Memory B cell (primary cell): ENCODE measurements around the gene MIAT.

Source experiments
- ATAC-seq: fragments of 150-1000 bp; cut with Tn5 transposase; 2 replicates; pipeline ENCODE4 v1.10.0; 2021; ENCODE audit warnings: low read depth, mild to moderate bottlenecking, moderate library complexity
- DNase-seq, 2 donors: peaks; one replicate each; pipeline ENCODE4 v3.0.0; 2022; ENCODE audit warnings: low spot score in 2 of 2
- H3K27ac Mint-ChIP-seq: one replicate; pipeline ENCODE4 v1.8.0; 2022; ENCODE audit warnings: mild to moderate bottlenecking, moderate library complexity, mixed read lengths
- H3K27me3 Mint-ChIP-seq: one replicate; pipeline ENCODE4 v1.8.0; 2022; ENCODE audit warnings: mixed read lengths
- H3K36me3 Mint-ChIP-seq: one replicate; pipeline ENCODE4 v1.8.0; 2022; ENCODE audit warnings: mild to moderate bottlenecking, mixed read lengths
- H3K4me1 Mint-ChIP-seq: one replicate; pipeline ENCODE4 v1.8.0; 2022; ENCODE audit warnings: mixed read lengths
- H3K4me3 Mint-ChIP-seq: one replicate; pipeline ENCODE4 v1.8.0; 2022; ENCODE audit warnings: mild to moderate bottlenecking, moderate library complexity, mixed read lengths
- H3K9me3 Mint-ChIP-seq: one replicate; pipeline ENCODE4 v1.8.0; 2022; ENCODE audit warnings: mixed read lengths

Gene MIAT

DNA sequence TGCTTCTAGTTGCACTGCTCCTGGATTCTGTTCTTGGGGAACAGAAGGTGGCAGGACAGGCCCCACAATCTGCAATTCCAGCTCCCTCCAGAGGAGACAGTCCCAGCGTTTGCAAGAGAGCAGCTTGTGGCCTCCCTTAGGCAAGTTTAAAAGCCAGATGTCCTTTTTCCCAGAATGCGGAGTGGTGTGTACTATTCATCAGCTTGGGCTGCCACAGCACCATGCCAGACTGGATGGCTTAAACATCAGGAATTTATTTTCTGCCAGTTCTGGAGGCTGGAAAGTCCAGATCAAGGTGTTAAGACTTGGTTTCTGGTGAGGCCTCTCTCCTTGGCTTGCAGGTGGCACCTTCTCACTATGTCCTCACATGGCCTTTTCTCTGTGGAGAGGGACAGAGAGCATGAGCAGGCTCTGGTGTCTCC is 11.7 kb downstream of the MIAT start:
- no peak overlapping the region for H3K4me3 Mint-ChIP-seq
- ATAC-seq (no peak), DNase-seq (no peak)
- H3K27ac Mint-ChIP-seq, result no peak overlapping the region
- H3K27me3 Mint-ChIP-seq, result no peaks in the 10 kb centered on the region
- peaks cover 65% of the 10 kb centered on the region for H3K4me1 Mint-ChIP-seq
- H3K9me3 Mint-ChIP-seq, result no peaks in the 10 kb centered on the region
- H3K36me3 Mint-ChIP-seq, result no peaks in the 10 kb centered on the region

DNA sequence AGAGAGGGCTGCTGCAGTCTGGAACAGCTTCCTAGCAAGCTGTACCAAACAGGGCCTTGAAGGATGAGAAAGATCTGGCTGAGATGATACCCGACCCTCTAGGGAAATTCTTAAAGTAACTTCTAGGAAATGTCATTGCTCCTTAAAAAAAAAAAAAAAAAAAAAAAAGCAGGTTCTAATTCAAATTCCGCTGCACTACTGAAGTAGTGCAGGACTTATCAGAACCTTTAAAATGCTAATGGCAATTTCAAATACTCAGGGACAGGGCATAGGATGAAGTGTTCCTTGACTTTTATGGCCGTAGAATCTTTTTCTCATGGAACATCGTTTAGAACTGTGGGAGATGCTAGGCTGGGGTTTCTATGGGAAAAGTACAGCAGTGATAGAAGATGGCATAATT is 13.1 kb downstream of the MIAT start:
- H3K9me3 Mint-ChIP-seq, result no peaks in the 10 kb centered on the region
- peak overlapping the region; percentile 99 for H3K27ac Mint-ChIP-seq
- DNase-seq (no peak), ATAC-seq (no peak)
- H3K27me3 Mint-ChIP-seq, result no peaks in the 10 kb centered on the region
- H3K4me1 Mint-ChIP-seq, result peaks cover 68% of the 10 kb centered on the region
- peak overlapping the region; percentile 97 for H3K4me3 Mint-ChIP-seq
- H3K36me3 Mint-ChIP-seq, result peaks cover under 1% of the 10 kb centered on the region

DNA sequence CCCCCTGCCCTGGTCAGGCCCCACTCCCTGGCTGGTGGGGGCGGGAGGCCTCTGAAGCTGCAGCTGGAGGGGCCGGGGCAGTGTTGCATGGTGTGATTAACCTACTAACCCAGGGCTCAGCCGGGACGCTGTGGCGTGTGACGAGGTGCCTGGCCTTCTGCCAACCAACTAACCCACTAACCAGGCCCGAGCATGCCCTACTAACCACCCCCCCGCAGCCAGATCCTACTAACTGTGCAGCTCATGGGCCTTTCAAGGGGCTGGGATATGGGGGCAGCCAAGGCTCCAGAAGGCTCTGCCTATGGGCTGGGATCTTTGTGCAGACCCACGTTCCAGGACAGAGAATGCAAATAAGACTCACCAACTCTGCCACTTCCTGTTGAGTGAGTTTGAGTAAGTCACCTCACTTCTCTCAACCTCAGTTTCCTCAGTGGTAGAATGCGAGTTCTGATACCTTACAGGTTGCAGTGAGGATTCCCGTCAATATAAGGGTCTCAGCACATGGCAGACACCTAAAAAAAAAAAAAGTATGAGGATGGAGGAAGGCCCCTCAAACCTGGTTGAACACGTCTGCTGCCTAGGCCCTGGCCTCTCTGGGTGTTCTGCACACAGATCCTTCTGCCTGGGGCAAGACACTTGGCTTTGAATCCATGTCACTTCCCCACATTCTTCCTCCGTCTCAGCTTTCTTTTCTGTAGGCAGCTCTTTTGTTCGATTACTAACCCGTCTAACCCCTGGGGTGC is 14.1 kb downstream of the MIAT start:
- peak; percentile 63 to 70 for DNase-seq
- peaks cover 4% of the 10 kb centered on the region for H3K36me3 Mint-ChIP-seq

DNA sequence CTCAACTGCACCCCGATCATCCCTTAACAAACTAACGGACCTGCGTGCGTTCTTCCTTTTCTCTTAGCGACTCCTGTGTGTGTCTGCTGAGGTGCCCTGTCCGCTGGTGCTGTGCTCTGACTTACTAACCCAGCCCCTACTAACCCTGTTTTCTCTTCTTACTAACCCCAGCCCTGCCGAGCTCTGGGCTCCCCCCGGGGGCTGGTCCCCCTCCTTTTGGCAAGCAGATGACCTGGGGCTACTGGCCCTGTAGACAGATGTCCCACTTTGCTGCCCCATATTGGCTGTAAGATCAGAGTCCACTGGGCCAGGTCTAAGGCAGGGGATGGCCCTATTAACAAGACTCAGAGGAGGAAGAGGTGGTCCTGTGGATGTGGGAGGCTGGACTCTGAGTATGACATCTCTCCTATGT is 14.7 kb downstream of the MIAT start:
- no peak for DNase-seq
- peak; percentile 1 for ATAC-seq
- Mint-ChIP-seq H3K4me1 (peaks cover 72% of the 10 kb centered on the region), H3K4me3 (peak overlapping the region; percentile 97), H3K27me3 (no peaks in the 10 kb centered on the region), H3K27ac (peak overlapping the region; percentile 99), H3K36me3 (peaks cover 4% of the 10 kb centered on the region), H3K9me3 (no peaks in the 10 kb centered on the region)

More for the DNA sequence above, 14.1 kb downstream of the MIAT start:
- peaks cover 72% of the 10 kb centered on the region for H3K4me1 Mint-ChIP-seq
- no peaks in the 10 kb centered on the region for H3K27me3 Mint-ChIP-seq
- H3K27ac Mint-ChIP-seq, result peak overlapping the region; percentile 99
- H3K9me3 Mint-ChIP-seq, result no peaks in the 10 kb centered on the region
- peak overlapping the region; percentile 97 for H3K4me3 Mint-ChIP-seq
- peak; percentile 65 for ATAC-seq

DNA sequence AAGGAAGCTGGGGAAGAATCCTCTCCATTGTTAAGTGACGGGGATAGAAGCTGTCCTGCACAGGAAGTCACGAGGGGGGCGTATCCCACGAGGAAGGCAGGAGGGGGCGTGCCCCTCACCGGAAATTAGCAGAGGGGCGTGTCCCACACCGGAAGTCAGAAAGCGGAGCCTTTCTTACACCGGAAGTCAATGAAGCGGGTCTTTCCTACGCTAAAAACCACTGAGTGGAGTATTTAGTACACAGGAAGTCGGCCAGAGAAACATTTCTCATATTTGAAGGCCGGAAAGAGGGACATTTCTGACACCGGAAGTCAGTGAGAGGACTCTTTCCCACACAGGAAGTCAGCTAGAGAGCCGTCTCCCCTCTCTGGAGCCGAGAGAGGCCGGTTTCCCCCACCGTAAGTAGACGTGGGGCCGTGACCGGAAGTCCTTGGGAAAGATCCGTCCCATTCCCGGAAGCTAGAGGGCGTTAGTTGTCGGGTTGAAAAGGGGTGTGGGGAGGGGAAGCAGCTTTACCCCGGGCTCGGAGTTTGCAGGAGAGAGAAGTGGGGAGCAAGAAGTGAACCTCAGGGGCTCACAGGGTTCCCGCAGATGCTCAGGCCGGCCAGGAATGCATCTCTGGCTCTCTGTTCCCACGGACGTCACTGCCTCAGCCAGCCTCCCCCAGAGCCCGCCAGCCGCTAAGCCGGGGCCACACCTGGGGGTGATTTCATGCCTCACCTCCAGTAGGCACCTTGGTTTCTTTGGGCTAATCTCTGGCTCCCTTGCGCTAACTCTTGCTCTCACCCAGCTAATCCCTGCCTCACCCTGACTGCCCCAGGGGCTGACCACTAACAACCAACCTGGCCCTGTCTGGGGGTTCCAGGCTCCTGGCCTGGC is 15.4 kb downstream of the MIAT start:
- Mint-ChIP-seq H3K9me3 (no peaks in the 10 kb centered on the region), H3K27ac (peak overlapping the region; percentile 99), H3K4me1 (peaks cover 68% of the 10 kb centered on the region), H3K27me3 (no peaks in the 10 kb centered on the region), H3K36me3 (peaks cover 4% of the 10 kb centered on the region), H3K4me3 (peak overlapping the region; percentile 97)
- DNase-seq (peak; percentile 84 to 87), ATAC-seq (peak; percentile 72)

DNA sequence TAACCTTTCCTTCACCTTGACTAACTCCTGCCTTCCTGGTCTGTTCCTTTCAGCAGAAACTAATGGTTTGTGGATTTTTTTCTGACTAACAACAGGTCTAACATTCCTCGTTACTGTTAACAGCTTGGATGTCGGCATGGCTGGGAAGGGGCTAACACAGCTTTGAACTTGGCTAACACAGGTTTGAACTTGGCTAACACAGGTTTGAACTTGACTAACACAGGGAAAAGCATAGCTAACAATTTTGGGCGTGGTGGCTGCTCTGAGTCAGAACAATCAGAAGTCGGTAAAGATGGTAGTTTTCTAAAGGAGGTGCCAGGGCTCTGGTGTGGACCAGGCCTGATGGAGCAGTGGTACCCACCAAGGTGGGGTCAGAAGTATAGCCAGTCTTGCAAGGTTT is 16.1 kb downstream of the MIAT start:
- H3K27me3 Mint-ChIP-seq, result no peaks in the 10 kb centered on the region
- ATAC-seq (no peak), DNase-seq (no peak)
- peaks cover 4% of the 10 kb centered on the region for H3K36me3 Mint-ChIP-seq
- H3K4me3 Mint-ChIP-seq, result peak overlapping the region; percentile 97
- H3K9me3 Mint-ChIP-seq, result no peaks in the 10 kb centered on the region
- peaks cover 70% of the 10 kb centered on the region for H3K4me1 Mint-ChIP-seq
- H3K27ac Mint-ChIP-seq, result peak overlapping the region; percentile 99

DNA sequence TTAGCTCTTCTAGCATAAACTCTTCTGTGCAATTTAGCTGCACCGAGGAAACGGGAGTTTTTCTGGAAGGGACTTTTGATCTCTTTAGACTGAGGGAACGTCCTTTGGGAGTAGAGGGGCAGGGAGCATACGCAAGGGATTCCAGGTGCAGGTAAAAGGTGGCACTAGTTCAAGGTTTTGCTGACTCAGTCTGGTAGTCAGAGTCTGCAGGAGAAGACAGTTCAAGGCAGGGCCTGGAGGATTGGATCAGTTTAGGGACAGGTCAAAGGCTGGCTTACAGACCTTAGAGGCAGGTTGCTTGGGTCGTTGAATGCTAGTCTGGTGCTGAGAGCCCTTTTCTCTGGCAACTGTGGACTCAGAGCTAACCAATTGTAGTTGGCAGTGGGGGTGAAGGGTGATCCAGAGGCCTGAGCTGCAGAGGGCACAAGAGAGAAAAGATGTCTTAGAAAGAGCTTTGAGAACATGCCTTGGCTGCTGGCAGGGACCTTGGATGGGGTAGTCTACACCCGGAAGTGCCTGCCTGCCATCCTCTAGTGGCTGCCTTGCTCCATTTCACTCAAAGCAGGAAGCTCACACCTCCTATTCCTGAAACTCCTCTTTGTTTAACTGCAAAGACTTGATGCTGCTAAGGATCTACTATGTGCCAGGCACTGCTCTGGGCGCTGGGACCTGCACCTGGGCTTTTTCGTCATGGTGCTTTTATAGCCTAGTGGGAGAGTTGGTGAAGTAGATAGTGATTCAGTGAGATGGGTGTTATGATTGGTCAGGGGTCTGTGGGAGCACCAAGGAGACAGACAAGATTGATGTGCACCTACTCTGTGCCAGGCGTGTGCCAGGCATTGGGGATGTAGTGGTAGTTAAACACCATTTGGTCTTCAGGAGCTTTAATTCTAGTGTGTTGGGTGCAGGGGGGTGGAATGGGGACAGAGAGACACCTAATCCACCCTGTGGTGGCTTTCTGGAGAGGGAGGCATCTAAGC is 17.1 kb downstream of the MIAT start:
- Mint-ChIP-seq H3K27me3 (no peaks in the 10 kb centered on the region), H3K36me3 (peaks cover 4% of the 10 kb centered on the region), H3K9me3 (no peaks in the 10 kb centered on the region), H3K4me1 (peaks cover 69% of the 10 kb centered on the region), H3K27ac (peak overlapping the region; percentile 99), H3K4me3 (peak overlapping the region; percentile 97)
- ATAC-seq (no peak), DNase-seq (no peak)

DNA sequence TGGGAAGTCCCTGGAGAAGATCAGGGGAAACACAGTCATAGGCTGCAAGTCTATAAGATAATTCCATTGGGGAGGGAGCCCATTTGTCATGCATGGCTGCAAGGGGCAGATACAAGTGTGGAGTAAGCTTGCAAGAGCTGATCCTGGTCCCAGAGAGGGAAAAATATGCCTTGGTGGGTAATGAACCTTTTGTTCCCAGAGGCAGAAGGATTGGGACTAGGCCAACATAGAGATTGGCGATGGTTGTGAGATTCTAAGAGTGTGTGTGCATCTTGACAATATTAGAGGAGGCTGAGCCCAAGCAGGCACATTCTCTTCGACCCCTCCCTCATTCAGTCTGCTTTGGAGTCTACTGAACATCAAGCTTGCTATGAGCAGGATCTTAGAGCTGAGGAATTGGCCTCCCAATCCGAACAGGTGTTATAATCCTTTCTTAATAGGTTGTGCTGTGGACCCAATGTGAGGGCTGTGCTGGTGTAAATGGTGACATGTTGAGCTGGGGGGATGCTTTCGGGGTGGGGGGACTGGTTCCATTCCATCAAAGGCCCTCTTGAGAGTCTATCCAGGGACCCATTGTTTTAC is 18.4 kb downstream of the MIAT start:
- Mint-ChIP-seq H3K4me1 (peaks cover 63% of the 10 kb centered on the region), H3K27me3 (no peaks in the 10 kb centered on the region), H3K36me3 (peaks cover 6% of the 10 kb centered on the region), H3K4me3 (peak overlapping the region; percentile 45), H3K27ac (peak overlapping the region; percentile 99), H3K9me3 (no peaks in the 10 kb centered on the region)
- DNase-seq (no peak), ATAC-seq (no peak)

DNA sequence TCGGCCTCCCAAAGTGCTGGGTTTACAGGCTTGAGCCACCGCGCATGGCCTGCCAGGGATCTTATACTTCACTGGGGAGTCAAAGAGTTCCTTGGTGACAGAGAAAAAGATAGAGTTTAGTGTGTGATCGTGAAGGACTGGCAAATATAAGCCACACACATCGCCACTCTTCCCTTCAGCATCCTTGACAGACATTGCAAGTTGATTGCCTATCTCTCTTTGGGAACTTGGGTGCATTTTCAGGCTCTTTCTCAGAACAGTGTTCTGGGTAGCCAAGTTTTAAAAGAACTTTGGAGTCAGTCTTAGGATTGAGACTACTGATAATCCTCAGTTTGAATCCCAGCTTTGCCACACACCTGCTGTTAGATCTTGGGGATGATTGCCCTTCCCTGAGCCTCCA is 19.8 kb downstream of the MIAT start:
- Mint-ChIP-seq H3K4me1 (peaks cover 49% of the 10 kb centered on the region), H3K36me3 (peaks cover 10% of the 10 kb centered on the region), H3K9me3 (no peaks in the 10 kb centered on the region), H3K4me3 (no peak overlapping the region), H3K27ac (no peak overlapping the region), H3K27me3 (no peaks in the 10 kb centered on the region)
- ATAC-seq, result no peak
- DNase-seq, result no peak

DNA sequence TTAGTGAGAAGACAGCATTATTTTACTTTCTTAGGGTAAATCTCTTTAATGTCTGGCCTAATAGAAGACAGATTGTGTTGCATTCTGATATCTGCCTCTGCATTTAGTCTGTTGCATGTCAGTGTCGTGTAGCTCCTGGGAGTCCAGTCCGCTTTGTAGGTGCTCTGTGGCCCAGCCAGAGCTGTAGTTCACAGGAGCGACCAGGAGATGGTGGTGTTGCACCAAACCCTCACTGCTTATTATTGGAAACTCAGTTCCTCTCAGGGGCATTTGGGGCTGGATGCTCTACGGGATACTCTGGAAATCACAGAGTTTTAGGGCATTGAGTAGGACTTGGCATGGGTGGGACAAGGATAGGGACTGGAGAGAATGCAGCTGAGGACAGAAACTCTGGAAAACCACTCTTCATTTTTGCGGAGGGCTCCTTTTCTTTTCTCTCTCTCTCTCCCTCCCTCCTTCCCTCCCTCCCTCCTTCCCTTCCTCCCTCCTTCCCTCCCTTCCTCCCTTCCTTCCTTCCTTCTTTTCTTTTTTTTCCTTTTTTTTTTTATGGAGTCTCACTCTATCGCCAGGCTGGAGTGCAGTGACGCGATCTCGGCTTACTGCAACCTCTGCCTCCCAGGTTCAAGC is 21.7 kb downstream of the MIAT start:
- H3K4me1 Mint-ChIP-seq, result peaks cover 38% of the 10 kb centered on the region
- H3K27ac Mint-ChIP-seq, result peak overlapping the region; percentile 41
- no peak overlapping the region for H3K4me3 Mint-ChIP-seq

DNA sequence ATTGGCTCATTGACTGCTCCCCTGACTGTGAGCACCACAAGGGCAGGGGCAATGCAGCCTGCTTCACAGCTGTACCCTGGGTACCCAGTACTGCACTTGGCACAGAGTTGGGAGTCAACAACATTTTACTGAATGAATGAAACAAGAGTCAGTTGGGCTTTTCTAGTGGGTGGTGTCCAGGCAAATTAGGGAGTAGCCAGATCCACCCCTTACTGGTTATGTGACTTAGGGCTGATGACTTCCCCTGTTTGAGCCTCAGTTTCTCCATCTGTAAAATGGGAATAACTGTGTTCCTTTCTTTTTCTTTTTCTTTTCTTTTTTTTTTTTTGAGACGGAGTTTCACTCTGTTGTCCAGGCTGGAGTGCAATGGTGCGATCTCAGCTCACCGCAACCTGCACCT is 23.1 kb downstream of the MIAT start:
- no peak overlapping the region for H3K4me3 Mint-ChIP-seq
- H3K36me3 Mint-ChIP-seq, result peaks cover 19% of the 10 kb centered on the region
- no peaks in the 10 kb centered on the region for H3K27me3 Mint-ChIP-seq
- peaks cover 26% of the 10 kb centered on the region for H3K4me1 Mint-ChIP-seq
- no peak overlapping the region for H3K27ac Mint-ChIP-seq
- H3K9me3 Mint-ChIP-seq, result no peaks in the 10 kb centered on the region
- ATAC-seq (no peak), DNase-seq (no peak)

More for the DNA sequence above, 21.7 kb downstream of the MIAT start:
- H3K9me3 Mint-ChIP-seq, result no peaks in the 10 kb centered on the region
- H3K27me3 Mint-ChIP-seq, result no peaks in the 10 kb centered on the region
- peaks cover 21% of the 10 kb centered on the region for H3K36me3 Mint-ChIP-seq
- DNase-seq, result peak; percentile 65 to 69
- ATAC-seq, result peak; percentile 75

DNA sequence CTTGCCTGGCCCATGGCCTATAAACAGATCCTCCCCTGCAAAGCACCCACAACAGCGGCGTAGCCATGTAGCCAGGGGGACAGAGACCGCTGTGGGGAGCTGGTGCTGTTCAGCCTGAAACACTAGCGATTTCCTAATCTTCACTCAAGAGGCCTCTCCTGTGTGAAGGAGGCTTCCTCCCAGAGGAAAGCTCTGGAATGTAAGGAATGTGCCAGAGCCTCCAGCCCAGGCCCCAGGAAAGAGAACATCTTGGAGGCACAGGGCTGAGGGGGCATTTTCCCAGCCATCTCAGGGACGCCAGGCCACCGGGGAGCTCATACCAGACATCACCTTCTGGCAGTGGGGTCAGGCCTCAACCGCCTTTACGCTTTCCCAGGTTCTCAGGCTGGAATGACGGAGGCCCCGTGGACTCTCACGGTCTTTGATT is 24.0 kb downstream of the MIAT start:
- DNase-seq (no peak), ATAC-seq (no peak)
- no peak overlapping the region for H3K4me3 Mint-ChIP-seq
- no peaks in the 10 kb centered on the region for H3K27me3 Mint-ChIP-seq
- H3K36me3 Mint-ChIP-seq, result peaks cover 17% of the 10 kb centered on the region
- no peak overlapping the region for H3K27ac Mint-ChIP-seq
- H3K9me3 Mint-ChIP-seq, result no peaks in the 10 kb centered on the region
- peaks cover 22% of the 10 kb centered on the region for H3K4me1 Mint-ChIP-seq

DNA sequence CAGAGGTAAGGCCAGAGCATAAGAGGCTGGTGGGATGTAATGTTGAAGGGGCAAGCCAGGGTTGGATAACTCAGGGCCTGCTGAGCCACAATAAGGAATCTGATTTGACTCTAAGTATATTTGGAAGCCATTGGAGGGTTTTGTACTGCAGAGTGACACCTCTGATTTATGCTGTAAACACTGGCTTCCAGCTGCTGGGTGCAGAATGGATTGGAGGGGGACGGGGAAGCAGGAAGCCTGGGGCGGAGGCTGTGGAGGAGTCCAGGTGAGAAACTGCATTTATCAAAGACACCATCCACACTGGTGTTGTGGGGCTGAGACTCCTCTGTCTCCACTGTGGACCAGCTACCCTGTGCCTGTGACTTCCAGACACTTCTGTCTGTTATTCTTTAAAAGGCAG is 26.8 kb downstream of the MIAT start:
- Mint-ChIP-seq H3K36me3 (peaks cover 17% of the 10 kb centered on the region), H3K4me3 (no peak overlapping the region), H3K27me3 (no peaks in the 10 kb centered on the region), H3K9me3 (no peaks in the 10 kb centered on the region), H3K4me1 (peaks cover 21% of the 10 kb centered on the region), H3K27ac (no peak overlapping the region)
- ATAC-seq (no peak), DNase-seq (no peak)
